Breast epithelium (tissue), 3 donors: ENCODE data around the gene ABT1.
A peak's percentile ranks its signal among the peaks of the same experiment; 100 is the strongest.

Experiments
- POLR2A ChIP-seq: fragments of 450-650 bp; IDR thresholded peaks from one replicate; pipeline ENCODE4 v1.6.1; 2016; ENCODE audit warnings: antibody characterized with exemption, mild to moderate bottlenecking, moderate library complexity
- POLR2AphosphoS5 ChIP-seq, 3 donors: sonication (generic); formaldehyde crosslinking; IDR thresholded peaks; one replicate each; pipeline ENCODE4 v1.6.1; 2017; ENCODE audit warnings: antibody characterized with exemption in 3 of 3
- TF ChIP-seq, protein P1 (sequence below), 3 donors: fragments of 450-650 bp; IDR thresholded peaks; one replicate each; pipeline ENCODE4 v1.5.1; 2016 to 2017; ENCODE audit warnings: antibody characterized with exemption in 3 of 3, mild to moderate bottlenecking in 3 of 3, moderate library complexity in 3 of 3

DNA sequence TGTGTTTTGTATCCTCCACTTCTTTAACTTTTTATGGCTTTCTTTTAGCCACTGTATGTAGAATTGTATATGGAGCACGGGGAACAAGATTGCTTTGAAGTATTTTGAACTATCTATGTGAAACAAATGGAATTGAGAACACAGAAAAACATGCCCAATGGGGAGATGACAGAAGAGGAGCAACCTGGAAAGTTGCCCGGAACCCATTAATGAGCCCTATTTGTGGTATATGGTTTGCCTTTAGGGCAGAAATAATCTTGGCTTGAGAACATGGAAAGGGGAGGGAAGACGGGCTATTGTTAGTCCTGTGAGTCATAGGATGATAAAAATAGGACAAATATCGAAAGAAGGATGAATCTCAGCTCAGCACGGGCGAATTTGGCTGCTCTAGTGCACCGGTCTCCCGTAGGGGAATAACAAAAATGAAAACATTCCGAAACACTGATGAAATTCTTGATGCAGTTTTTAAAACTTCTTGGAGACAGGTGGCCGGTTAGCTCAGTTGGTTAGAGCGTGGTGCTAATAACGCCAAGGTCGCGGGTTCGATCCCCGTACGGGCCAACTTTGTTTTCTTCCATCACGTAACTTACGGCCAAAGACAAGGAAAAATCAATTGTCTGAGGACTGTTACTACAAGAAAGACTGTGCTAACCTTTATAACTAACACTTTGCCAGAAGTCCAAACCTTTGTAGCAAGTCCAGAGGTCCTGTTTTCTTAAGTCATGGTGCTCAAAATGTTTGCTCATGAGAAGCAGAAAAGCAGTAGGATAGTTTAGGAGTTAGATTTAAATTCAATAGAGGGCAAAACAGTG is 42.9 kb upstream of the ABT1 start:
- TF ChIP-seq POLR2AphosphoS5 (IDR thresholded peaks at IDR 0.05) (peak; percentile 75 to 83 (median 78)), POLR2A (no peak)
- TF ChIP-seq, protein P1, sequence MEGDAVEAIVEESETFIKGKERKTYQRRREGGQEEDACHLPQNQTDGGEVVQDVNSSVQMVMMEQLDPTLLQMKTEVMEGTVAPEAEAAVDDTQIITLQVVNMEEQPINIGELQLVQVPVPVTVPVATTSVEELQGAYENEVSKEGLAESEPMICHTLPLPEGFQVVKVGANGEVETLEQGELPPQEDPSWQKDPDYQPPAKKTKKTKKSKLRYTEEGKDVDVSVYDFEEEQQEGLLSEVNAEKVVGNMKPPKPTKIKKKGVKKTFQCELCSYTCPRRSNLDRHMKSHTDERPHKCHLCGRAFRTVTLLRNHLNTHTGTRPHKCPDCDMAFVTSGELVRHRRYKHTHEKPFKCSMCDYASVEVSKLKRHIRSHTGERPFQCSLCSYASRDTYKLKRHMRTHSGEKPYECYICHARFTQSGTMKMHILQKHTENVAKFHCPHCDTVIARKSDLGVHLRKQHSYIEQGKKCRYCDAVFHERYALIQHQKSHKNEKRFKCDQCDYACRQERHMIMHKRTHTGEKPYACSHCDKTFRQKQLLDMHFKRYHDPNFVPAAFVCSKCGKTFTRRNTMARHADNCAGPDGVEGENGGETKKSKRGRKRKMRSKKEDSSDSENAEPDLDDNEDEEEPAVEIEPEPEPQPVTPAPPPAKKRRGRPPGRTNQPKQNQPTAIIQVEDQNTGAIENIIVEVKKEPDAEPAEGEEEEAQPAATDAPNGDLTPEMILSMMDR (IDR thresholded peaks at IDR 0.05): peak in 1 of 3 donors; percentile 4
